ENCODE data around the gene PBX4.
"Not testable (repeated sequence)": the region's sequence is repeated elsewhere in the genome, so short reads cannot be mapped to it uniquely, and the experiment has no call there.

Gene PBX4

DNA sequence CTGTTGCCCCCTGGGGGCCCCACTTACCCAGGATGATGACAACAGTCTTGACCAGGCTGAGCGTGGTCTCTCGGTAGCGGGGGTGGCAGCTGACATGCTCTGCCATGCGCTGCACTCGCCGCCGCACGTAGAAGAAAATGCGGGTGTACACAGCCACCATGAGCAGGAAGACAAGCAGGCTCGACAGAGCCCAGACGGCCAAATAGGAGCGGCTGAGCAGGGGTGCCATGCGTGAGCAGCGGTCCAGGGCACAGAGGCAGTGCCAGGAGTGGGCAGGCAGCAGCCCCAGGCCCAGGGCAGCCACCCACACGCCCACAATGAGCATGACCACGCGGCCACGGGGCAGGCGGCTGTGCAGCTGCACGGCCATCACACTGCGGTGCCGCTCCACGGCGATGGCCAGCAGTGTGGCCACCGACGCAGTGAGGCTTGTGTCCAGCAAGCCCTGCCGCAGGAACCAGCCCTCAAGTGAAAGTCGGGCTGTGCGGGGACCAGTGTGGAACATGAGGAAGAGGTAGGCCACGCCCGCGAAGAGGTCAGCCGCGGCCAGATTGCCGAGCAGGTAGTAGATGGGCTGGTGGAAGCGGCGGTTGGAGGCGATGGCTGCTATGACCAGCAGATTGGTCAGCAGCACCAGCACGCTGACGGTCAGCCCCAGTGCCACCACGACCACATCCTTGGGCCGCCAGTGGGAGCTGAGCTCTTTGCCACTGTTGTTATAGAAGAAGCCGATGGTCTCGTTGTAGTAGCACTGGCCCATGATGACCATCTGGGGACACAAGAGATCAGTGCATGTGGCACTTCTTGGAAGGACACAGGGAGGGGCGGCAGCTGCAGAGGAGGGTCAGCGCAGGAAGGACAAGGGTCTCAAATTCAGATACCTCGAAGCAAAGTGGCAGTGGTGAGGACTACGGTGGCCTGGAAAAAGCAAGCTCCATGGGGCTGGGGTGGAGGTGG lies 8.3 kb upstream of the PBX4 start:
- DNase-seq (ENCODE audit: low spot score), result no peak

DNA sequence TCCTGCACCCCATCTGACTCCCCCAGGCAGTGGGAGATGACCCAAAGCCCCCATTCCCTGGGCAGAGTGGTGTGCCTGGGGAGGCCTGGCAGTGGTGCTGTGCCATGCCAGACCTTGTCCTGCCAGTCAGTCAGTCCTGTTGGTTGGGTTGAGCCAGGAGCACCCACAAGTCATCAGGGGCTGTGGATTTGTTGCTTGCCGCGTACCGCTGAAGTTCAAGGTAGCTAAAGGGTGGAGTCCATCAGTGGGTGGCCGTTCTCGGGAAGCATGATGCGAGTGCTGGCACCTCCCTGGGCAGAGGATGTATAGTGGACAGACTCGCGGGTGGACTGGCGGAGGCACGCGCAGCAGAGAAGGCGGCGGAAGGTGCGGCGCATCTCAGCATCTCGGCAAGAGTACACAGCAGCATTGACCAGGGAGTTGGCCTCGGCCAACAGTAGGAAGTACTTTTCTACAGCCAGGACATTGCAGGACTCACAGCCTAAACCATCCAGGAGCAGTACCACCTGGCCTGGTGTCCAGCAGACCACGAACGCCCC lies 5.6 kb upstream of the PBX4 start:
- DNase-seq (ENCODE audit: low spot score), result no peak

DNA sequence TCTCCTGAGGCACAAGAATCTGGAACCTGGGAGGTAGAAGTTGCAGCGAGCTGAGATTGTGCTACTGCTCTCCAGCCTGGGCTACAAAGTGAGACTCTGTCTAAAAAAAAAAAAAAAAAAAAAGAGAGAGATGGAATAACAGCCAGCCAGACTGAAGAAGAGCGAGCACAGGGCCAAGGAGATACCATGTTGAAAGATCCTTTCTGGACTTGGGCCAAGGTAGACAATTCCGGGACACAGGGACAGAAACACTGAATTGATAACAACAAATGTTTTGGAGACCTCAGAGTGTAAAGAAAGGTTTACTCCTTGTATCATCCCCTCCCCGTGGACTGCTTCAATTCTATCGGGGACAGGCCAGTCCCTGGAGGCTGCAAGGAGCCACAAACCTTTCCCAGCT lies 4.9 kb upstream of the PBX4 start:
- DNase-seq (ENCODE audit: low spot score), result no peak

DNA sequence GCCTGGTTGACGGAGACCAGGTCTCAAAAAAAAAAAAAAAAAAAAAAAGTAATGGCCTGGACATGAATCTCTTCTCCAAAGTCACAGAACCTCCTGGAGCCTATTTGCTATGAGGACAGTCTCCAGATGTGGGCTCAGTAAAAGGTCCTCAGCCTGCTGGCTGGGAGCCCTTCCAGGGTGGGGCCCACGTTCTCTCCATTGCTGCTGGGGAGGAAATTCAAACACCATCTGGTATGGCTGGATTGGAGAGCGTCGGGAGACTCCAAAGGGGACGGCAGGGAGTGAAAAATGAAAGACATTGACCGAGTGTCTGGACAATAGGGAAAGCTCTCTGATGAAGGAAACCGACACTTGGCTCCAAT lies 1.3 kb upstream of the PBX4 start:
- no peak for DNase-seq (ENCODE audit: low spot score)

DNA sequence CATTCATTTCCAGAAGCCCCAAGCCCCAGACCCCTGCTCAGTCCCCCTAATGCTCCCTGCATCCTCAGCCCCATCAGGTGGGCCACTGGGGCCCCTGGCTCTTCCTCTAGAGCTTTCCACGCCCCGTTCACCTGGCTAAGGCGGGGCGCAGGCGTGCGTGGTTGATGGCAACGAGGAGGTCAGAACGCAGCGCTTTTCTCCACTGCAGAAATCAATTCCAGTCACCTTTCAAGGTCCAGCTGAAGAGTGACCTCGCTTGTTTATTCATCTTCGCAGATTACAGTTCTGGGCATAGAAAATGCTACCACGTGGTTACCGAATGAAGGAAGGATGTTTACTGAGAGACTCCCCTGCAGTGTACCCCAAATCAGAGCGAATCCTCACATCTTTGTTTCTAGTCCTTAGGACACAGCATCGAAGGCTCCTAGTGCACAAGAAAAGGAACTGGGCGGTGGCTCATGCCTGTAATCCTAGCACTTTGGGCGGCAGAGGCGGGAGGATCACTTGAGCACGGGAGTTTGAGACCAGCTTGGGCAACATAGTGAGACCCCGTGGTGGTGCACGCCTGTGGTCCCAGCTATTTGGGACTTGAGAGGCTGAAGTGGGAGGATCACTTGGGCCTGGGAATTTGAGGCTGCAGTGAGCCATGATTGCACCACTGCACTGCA lies 828 bp upstream of the PBX4 start:
- DNase-seq (ENCODE audit: low spot score), result no peak

DNA sequence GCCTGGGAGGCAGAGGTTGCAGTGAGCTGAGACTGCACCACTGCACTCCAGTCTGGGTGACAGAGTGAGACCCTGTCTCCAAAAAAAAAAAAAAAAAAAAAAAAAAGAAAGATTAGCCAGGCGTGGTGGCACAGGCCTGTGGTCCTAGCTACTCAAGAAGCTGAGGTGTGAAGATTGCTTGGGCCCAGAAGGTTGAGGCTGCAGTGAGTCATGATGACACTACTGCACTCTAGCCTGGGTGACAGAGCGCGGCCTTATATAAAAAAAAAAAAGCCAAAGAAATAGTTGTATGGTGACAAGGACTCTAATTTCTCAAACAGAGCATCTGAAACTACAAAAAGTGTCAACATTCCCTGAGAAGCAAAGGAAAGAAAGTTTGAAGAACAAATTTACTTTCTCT lies 3.4 kb downstream of the PBX4 start:
- DNase-seq (ENCODE audit: low spot score), result no peak

DNA sequence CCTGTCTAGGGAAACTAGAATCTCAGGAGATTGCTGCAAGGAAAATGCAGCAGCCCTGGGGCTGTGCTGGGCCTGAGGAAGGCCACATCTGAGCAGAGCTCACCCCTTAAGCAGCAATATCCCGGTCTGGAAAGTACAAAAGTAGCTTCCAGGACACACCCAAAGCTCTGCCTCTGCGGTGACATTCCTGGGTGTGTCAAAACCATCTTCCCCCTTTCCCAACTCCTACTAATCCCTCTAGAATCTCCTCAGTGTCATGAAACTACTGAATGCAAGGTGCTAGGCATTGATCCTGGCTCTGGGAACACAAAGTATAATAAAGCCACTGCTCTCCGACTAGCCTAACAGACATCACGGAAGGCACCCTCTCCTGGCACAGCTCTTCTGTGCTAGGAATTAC lies 5.0 kb downstream of the PBX4 start:
- DNase-seq (ENCODE audit: low spot score), result no peak

DNA sequence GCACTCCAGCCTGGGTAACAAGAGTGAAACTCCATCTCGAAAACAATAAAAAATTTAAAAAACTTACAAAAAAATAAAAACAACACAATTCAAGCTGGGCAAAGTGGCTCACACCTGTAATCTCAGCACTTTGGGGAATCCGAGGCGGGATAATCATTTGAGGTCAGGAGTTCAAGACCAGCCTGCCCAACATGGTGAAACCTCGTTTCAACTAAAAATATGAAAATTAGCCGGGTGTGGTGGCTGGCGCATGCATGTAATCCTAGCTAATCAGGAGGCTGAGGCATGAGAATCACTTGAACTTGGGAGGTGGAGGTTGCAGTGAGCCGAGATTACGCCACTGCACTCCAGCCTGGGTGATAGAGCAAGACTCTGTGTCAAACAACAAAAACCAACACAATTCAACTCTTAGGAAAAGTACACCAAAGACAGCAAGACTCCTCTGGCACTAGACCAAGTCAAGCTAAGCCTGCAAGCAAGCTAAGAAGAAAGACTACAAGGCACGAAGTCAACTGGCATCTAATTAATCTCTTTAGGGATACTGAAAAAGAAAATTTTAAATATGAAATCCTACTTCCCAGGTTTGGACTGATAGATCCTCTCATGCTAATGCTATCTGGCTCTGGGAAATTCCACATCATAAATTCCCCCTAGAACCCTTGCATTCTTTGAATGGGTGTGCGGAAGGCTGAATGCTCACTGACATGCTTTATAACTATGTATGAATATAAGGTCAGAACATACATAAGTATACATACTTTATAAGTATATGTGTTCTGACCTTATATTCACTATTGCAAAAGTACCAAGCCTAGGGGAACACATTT lies 7.9 kb downstream of the PBX4 start:
- no peak for DNase-seq (ENCODE audit: low spot score)

DNA sequence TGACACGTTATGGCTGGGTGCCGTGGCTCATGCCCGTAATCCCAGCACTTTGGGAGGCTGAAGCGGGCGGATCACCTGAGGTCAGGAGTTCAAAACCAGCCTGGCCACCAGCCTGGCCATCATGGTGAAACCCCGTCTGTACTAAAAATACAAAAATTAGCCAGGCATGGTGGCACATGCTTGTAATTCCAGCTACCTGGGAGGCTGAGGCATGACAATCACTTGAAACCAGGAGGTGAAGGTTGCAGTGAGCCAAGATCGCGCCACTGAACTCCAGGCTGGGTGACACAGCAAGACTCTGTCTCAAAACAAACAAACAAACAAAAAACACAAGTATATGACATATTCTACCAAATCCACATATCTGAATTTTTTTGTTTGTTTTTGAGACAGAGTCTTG lies 11.8 kb downstream of the PBX4 start:
- not testable (repeated sequence) for DNase-seq (ENCODE audit: low spot score)

DNA sequence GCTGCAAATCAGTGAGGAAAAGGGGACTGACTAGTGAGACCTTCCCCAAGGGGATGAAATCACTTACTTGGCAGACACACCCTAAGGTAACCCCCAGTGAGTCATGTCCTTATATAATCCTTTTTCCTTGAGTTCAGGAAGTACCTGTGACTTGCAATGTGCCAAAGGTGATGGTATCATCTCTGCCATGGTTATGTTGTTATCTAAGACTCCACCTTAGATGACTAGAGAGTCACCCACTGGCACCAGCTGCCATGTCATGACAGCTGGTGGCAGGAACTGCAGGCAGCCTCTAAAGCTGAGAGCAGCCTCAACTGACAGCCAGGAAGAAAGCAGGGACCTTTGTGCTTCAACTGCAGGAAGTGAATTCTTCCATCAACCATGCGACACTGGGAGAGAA lies 12.5 kb downstream of the PBX4 start:
- DNase-seq (ENCODE audit: low spot score), result no peak

DNA sequence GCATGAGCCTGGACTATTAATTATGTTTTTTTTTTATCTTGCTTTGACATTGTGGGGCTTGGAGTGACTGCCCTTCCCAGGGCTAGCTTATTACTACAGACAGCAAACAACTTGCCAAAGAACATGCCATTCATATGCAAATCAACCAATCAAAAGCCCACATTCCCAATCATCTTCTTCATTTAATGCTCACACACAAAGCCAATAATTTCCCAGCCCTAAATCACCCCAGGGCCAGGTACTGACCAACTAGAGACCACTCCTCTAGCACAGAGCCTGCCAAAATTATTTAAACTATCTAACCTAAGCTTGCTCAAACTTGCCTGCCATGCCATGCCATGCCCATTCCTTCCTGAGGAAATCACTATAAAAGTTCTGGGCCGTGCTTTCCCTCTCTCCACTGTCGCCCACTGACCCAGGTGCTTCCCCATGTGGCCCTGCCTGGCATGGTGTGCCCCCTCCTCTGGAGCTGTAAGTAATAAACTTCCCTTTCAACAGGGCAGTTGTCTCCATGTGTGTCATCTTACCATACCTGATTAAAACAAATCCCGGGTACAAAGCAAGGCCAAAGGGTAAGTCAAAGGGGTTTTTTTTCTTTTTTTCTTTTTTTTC lies 15.7 kb downstream of the PBX4 start:
- no peak for DNase-seq (ENCODE audit: low spot score)

DNA sequence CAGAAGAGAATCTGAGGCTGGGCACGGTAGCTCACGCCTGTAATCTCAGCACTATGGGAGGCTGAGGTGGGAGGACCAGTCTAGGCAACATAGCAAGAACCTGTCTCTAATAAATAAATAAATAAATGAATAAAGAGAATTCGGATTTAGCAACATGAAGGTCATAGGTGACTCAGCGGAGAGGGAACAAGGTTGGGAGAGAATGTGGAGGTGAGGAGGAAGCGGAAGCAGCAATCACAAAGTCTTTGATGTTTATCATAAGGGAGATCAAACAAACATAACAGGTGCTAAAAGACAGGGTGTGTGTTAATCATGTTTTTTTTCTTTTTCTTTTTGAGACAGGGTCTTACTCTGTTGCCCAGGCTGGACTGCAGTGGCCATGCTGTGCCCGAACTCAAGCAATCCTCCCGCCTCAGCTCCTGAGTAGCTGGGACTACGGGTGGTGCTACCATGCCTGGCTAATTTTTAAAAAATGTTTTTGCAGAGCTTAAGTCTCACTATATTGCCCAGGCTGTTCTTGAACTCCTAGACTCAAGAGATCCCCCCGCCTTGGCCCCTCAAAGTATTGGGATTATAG lies 16.3 kb downstream of the PBX4 start:
- no peak for DNase-seq (ENCODE audit: low spot score)

DNA sequence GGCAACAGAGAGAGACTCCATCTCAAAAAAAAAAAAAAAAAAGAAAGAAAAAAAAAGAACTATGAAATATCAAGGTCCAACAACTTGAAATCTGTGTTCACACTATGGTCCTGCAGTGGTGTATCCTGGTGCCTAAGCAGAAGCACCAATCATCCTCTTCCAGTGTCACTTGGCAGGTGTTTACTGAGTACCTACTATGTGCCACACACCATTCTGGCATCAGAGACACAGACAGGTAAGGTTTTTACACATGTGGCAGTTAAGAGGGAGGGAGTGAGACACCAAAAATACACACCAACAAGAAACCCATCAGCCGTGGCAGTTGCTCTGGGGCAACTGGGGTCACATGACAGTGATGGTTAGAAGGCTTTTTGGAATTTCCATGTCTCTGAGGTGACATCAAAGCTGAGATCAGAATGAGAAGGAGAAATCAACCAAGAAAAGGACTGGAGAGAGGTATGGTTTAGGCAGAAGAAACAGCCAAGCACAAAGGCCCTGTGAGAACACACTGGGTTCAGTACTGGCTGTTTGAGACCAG lies 17.6 kb downstream of the PBX4 start:
- no peak for DNase-seq (ENCODE audit: low spot score)

DNA sequence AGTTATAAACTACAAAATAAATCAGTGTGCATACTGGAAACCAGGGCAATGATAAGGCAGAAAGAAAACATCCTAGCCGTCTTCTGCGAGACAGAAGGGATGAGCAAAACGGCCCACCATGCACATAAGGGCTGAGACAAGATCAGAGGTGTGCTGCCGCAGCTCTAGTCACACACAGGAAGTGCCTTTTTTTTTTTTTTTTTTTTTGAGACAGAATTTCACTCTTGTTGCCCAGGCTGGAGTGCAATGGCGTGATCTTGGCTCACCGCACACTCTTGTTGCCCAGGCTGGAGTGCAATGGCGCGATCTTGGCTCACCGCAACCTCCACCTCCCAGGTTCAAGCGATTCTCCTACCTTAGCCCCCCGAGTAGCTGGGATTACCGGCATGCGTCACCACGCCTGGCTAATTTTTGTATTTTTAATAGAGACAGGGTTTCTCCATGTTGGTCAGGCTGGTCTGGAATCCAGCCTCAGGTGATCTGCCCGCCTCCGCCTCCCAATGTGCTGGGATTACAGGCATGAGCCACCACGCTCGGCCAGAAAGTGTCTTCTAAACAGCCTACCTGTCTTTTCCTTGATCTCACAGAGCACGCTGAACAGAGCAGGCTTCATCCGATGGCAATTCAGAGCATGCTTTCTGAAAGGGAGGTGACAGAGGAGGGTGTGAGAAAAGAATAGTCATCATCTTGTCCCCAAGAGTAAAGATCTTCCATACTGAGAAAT lies 19.6 kb downstream of the PBX4 start:
- not testable (repeated sequence) for DNase-seq (ENCODE audit: low spot score)

DNA sequence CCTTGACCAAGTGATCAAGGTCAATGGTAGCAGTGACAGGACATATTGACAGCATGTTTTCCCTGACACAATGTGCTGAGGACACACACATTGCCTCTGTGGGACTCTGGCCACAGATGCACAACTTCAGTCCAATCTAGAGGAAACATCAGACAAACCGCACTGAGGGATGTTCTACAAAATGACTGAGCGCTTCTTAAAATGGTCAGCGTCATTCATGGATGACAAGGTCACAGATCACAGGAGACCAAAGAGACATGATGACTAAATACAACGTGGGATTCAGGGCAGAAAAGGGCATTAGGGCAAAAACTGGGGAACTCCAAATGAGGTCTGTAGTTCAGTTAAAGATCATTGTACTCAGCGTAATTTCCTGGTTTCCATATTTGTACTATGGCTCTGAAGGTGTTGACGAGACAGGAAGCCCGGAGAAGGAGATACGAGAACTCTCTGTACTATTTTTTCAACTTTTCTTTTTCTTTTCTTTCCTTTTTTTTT lies 20.6 kb downstream of the PBX4 start:
- no peak for DNase-seq (ENCODE audit: low spot score)

DNA sequence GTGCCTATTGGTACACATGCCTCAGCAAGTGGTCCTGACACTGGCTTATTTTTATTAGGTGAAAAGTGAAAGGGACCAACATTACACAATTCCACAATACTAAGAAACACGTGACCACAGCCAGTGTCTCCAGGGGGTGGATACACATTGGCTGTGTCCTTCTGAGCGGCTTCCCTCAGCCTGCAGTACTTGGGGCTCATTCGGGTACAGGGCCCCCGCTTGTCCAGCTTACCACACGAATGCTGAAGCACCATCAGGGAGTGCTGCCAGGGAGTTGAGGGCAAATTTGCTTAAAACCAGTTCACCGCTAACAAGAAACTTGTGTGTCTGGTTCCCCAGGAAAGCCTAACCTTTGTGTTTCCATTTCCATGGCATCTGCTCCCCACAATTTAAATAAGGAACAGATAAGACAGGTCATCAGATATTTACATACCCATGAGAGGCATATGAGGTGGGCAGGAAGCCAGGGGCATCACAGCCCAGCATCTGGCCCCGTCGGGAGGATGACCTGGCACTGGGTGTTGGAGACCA lies 23.3 kb downstream of the PBX4 start:
- DNase-seq (ENCODE audit: low spot score), result no peak

DNA sequence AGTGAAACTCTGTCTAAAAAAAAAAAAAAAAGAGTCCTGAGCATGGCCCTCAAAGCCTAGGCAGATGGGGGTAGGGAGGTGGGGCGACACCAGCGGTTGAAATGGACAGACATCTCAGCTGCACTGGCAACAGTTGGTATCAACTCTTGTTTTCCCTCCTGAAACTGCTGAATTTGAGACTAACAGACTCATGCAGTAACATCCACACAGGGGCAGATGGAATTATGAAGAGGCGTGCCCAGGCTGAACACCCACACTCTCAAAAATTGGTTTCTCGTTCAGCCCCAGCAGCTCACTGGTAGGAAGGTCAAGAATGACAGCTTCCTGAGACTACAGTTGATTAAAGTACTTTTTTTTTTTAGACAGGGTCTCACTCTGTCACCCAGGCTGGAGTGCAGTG lies 24.1 kb downstream of the PBX4 start:
- no peak for DNase-seq (ENCODE audit: low spot score)

DNA sequence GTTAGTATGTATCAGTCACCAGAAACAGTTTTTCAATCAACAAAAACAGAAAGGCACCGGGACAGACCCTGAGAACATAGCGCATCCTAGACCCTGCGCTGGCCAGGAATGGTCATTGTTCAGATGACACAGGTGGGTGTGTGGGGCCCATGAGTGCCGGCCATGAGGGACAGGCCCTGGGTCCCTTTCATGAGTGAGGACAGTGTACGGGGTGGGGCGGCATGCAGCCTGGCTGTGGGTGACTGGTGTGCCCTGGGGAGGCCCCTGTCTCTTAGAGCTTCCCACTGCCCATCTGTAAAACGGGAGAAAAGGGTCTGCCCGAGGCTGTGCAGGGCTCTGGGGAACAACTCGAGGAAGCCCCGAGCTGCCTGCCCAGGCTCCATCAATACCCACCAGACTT lies 25.8 kb downstream of the PBX4 start:
- DNase-seq (ENCODE audit: low spot score), result no peak

DNA sequence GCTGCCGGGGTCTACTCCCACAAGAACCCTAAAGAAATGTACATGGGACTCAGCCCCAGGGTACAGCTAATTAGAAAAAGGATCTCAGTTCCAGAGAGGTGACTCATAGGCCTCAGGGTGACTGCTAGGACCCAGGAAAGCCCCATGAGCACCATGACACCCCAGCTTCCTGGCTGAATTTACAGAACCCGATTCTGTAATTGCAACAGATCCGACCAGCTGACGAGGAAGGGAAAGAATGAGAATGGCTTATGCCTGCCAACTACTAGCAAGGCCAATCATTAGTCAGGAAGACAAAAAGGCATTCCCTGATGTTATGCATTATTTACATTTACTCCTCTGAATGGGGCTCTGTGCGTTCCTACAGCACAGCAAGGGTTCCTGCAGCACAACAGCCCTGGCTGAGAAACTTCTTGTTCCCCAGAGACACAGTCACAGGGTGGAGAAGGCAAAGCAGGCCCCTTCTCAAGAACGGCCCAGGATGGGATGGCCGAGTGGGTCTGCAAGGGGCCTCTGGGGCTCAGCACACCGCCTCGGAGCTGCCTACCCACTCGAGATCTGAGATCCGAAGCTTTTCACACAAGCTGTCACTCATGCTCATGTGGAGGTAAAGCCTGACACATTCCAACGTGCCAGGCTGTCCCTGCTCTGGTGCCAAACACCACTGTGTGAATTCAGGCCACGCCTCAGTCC lies 27.2 kb downstream of the PBX4 start:
- no peak for DNase-seq (ENCODE audit: low spot score)

DNA sequence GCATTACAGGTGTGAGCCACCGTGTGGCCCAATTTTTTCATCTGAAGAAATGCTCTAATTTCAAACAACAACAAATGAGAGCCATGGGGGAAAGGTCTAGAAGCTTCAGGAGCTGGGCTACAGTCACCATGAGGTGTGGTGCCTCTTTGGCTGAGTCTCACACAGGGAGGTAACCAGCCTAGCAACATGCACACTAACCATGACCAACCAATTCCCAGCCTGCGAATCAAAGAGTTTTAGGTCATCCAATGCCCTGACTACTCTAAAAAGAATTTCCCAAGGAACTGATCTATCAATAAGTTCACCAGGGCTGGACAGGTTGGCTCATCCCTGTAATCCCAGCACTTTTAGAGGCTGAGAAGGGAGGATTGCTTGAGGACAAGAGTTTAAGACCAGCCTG lies 29.9 kb downstream of the PBX4 start:
- no peak for DNase-seq (ENCODE audit: low spot score)
